ENCODE measurements around the gene UBE2V1.
A peak's percentile ranks its signal among the peaks of the same experiment; 100 is the strongest.
"Not testable (repeated sequence)": the region's sequence is repeated elsewhere in the genome, so short reads cannot be mapped to it uniquely, and the experiment has no call there.

UBE2V1 gene

GRCh38 chr20:50094522-50094921 lies 18.4 kb downstream of the UBE2V1 start:
- no peak for DNase-seq

DNA sequence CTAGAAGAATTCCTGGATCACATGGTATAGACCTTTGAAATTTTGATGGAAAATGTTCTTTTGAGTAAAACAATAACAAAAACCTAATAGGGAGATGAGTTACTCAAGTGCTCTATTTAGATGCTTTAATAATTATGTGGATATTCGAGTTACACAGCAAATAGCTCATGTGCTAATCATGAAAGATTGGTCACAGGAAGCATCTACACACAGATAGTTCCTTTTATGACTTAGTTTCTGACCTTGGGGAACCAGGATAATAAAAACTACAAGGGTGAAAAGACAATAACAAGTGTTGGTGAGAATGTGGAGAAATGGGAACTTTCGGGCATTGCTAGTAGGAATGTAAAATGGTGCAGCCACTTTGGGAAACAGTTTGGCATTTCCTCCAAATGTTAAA lies 19.7 kb downstream of the UBE2V1 start:
- DNase-seq, result no peak

DNA sequence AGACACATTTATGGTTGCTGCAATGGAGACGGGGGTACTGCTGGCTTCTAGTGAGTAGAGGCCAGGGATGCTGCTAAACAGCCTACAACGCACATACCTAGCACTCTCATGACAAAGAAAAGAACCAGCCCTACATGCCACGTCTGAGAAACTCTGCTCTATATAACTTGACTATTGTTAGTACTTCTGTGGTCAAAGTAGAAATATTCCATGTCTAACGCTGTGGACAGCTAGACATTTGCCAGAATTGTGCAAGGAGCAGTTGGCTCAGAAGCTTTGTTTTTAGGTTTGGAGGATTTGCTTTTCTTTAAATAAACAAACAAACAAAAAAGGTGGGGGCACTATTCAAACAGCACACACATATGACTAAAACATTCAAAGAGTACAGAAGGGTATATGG lies 20.5 kb downstream of the UBE2V1 start:
- DNase-seq, result no peak

DNA sequence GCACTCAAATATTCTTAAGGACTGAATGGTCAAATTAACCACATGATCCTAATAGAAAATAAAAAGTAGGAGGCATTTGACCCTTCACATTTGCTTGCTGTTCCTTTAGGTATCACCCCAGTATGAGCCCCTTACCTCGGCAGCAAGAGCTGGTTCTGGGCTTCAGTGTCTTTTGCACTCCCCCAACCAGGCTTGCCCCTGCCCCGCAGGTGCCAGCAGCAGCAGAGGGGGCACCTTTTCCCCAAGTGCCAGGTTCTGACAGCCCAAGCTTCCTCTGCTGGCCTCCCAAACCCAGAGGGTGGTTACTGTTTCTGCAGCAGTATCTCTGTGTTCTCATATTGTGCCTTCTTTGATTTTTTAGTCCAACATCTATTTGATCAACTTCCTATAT lies 23.2 kb downstream of the UBE2V1 start:
- no peak for DNase-seq

- DNase-seq, result no peak
Measured at GRCh38 chr20:50089140-50089786, 23.7 kb downstream of the UBE2V1 start.

GRCh38 chr20:50088022-50088421 lies 24.9 kb downstream of the UBE2V1 start:
- no peak for DNase-seq

- peak; percentile 74 for DNase-seq
Measured at GRCh38 chr20:50085481-50086365, 27.2 kb downstream of the UBE2V1 start.

DNA sequence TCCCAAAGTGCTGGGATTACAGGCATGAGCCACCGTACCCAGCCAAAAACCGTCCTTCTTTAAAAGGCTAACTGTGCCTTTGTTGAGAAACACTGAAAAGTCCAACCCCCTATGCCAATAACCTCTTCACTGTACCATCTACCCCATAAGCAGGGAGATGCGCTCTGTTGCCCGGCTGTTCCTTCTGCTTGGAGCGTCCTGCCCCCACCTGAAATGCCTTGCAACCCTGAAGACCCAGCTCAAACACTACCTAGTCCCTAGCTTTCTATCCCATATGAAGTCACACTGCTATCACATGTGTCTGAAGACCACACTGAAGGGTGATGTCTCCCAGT lies 27.8 kb downstream of the UBE2V1 start:
- DNase-seq, result no peak

DNA sequence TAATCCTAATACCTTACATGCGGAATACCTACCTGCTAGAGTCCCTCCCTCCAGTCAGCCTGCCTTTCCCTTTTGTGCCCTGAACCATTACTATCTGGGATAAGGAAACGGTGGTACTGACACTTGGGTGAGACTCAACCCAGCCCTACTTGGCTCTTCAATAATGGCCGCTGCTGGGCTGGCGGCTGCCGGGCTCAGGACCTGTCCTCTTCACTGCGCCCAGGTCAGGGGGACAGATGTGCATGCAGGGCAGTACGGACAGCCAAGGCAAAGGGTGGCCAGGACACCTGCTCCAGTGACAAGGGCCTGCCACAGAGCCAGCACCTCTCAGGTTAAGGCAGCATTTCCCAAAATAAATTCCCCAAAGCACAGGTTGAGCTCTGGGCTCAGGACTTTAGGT lies 29.9 kb downstream of the UBE2V1 start:
- DNase-seq, result no peak

DNA sequence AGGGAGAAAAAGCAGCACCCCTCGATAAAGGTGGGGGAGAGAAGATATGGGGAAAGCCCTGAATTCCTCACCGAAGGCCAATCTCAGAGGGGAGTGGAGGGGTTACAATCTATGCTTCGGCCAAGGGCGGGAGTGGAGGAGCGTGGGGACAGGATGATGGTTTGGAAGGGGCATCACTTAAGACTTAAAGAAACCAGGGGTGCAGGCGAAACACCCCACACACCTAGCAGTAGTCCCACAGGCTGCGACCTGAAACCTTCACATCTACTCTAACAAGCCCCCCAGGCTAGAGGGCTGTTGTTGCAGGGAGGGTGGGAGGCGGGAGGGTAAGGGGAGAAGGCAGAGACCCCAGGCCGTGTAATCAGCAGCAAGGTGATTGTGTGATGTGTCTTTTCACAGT lies 30.9 kb downstream of the UBE2V1 start:
- not testable (repeated sequence) for DNase-seq

DNA sequence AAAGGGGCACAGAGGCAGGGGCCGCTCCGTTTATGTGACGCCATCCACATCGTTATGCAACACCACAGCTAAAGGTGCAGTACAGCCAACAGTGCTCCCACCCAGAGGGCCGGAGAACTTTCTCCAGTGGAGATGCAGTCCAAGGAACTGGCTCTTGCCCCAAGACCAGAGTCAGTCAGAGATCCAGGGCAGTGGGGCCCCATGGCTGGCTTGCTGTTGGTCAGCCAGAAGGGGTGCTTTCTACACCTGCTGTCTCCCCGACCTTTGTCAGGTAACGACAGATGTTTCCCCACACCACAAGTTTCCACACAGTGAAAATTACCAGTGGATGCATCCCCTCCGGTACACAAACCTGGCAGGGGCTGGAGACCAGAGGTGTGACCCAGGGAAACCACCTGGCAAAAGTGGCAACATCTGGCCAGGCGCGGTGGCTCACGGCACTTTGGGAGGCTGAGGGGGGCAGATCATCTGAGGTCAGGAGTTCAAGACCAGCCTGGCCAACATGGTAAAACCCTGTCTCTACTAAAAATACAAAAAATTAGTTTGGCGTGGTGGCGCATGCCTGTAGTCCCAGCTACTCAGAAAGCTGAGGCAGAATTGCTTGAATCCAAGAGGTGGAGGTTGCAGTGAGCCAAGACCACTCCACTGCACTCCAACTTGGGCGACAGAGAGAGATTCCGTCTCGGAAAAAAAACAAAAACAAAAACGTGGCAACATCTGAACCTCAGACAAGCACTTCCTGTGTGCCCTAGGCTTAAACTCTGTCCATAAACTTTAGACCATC lies 34.9 kb downstream of the UBE2V1 start:
- DNase-seq, result no peak

DNA sequence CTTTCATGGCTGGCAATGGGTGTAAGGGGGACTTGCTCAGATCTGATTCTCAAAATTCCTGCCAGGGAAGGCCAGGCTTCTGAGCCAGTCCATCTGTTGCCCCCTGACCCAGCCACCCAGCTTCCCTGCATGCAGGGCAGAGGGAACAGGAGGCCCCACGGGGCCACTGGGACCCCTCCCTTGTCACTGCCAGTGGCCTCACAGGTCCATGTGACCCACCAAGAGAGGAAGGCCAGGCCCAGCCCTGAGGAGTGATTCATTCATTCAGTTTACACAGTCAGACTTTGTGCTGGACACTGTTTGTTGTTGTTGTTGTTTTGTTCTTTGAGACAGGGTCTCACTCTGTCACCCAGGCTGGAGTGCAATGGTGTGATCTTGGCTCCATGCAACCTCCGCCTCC lies 39.5 kb downstream of the UBE2V1 start:
- no peak for DNase-seq

DNA sequence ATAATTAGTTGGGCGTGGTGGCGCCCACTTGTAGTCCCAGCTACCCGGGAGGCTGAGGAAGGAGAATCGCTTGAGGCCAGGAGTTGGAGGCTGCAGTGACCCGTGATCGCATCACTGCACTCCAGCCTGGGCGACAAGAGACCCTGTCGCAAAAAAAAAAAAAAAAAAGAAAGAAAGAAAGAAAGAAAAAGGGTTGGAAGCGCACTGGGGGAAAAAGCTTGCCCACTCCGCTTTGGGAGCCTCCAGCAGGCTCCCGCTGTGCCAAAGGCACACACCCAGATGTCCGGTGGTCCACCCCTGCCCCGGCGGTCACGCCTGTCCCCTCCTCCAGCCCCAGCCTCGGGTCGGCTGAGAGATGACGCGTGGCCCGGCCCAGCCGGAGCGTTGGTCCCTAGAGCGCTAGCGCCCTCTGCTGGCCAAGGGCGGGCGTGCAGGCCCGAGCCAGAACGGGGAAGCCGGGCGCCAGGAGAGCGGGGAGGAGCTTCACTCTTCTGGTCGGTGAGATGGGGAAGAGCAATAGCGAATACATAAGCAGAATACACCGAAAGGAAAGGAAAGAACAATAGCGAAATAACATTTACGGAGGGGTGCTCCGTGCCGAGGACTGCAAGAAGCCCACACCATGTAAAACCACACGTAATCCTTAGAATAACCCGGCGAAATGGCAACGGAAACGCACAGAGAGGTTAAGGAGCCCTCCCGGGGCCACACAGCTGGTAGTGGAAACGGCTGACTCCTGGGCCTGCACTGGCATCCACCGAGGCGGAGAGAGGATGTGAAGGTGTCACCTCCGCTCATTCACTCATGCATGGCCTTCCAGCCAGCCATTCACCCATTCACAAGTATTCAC lies 41.7 kb downstream of the UBE2V1 start:
- peak; percentile 73 for DNase-seq

GRCh38 chr20:50070361-50070760 lies 42.6 kb downstream of the UBE2V1 start:
- no peak for DNase-seq

GRCh38 chr20:50068041-50068651 lies 44.8 kb downstream of the UBE2V1 start:
- DNase-seq, result no peak

DNA sequence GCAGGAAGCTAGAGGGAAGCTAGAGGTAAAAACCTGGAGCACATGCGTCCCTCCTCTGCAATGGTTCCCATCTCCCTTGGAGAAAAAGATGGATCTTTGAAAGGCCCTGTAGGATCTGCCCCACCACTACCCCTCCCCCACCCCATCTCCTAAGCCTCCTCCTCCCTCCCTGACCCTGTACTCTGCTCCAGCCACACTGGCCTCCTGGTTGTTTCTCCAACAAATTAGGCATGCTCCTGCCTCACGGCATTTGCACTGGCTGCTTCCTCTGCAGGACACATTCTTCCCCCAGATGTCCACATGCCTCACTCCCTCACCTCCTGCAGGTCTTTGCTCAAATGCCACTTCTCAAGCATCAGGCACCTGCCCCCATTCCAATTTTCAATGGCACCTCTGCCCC lies 45.5 kb downstream of the UBE2V1 start:
- no peak for DNase-seq

GRCh38 chr20:50067018-50067417 lies 45.9 kb downstream of the UBE2V1 start:
- no peak for DNase-seq

DNA sequence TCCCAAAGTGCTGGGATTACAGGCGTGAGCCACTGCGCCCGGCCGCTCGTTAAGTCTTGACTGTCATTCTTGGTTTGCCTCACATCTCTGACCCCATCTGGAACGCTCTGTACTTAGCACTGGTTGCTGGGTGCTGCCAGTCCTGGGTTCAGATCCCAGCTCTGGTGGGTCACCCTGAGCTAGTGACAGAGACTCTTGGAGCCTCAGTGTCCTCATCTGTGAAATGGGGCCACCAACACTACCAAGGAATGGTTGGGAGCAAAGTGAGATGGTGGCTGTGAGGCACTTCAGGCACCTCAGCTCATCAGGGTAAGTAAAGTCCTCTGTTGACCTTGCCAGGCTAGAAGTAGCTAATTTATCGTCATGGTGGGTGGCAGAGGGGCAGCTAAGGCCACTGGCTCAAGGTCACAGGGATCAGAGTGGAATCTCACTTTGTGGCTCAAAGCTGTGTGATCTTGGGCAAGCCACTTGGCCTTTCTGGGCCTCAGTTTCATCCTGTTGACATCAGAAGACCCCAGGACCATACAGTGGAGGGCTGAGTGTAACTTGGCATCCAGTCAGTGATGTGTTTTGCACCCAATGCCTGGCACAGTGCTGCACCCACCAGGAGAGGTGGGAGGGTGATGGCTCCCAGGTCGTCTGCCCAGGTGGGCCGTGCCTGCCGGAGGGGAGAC lies 46.7 kb downstream of the UBE2V1 start:
- DNase-seq, result no peak

DNA sequence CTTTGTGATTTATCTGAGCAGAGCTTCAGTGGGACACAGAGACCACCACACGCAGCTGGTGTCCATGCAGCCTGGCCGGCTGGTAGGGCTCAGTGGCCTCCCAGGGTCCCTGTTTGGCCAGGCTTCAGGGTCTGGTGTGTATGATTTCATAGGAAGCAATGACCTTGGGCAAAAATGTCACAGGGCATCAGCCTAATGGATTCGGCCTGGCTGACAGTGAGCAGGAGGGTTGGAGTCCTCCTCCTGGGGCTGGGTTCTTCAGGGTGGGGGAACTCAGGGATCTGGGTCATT lies 47.7 kb downstream of the UBE2V1 start:
- no peak for DNase-seq

- DNase-seq, result not testable (repeated sequence)
Measured at GRCh38 chr20:50063763-50064162, 49.2 kb downstream of the UBE2V1 start.

DNA sequence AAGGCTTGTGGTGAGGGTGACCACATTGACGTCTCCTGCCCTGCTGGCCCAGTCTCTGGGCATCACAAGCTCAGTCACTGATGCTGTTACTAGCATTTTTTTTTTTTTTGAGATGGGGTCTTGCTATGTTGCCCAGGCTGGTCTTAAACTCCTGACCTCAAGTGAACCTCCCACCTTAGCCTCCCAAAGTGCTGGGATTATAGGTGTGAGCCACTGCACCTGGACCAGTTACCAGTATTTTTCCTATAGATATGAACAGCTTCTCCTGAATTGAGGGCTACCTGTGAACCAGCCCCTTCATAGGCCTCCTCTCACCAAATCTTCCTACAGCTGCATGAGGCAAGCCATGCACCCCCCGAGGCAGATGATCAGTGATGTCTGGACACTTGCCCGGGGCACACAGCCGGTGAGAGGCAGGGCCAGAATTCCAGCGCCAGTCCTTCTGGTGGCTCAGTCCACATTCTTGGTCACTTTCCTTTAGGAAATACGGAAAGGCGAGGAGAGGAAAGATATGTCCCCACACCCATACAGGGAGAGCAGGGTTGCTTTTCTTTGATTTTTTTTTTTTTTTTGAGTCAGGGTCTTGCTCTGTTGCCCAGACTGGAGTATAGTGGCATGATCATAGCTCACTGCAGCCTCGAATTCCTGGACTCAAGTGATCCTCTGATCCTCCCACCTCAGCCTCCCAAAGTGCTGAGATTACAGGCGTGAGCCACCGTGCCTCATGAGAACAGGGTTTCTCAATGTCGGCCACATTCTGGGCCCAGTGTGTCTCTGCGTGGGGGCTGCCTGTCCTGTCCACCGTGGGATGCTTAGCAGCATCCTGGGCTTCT lies 50.7 kb downstream of the UBE2V1 start:
- DNase-seq, result no peak
